HG02678 (cell line): Measurements from ENCODE around the gene HS2ST1.

ENCODE experiments used
- ATAC-seq: cut with Tn5 transposase; IDR thresholded peaks from one replicate; pipeline ENCODE4 v1.9.1; 2021; ENCODE audit warnings: mild to moderate bottlenecking, moderate library complexity; ENCODE audit not compliant: unreplicated experiment

HS2ST1 gene

DNA sequence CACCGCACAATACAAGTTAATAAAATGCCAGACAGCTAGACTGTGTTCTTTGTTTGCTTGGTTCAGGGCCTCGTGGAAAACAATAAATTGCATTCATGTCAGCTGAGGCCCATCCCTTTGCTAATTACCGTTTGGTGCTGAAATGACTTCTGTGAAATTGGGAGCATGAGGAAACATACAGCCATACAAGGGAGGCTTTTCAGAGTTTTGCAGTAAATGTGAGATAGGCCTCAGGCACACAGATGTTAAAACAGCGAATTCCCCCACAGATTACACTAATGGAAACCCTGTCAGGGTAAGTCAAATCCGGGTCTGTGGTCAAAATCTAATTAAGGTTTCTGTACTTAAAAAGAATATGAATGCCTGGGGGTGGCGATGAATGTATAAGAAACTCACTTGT, 240.7 kb downstream of the HS2ST1 start:
- no peak for ATAC-seq

DNA sequence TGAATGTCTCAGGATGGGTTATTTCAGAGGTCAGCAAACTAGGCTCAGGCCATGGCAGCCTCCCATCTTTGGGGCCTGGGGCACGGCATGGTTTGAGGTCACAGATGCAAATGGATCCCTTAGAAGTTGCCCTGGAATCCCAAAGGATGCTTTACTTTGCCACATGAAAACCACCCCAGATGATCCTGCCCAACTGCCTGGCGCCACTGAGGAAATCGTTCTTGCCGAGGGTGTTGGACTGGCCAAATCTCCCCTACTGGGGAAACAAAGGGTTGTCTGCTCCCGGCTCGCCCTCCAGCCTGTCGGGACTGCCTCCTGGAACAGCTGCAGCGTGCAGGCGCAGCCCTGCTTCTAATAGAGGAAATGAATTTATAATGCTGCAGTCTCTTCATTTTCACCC, 241.2 kb downstream of the HS2ST1 start:
- no peak for ATAC-seq

DNA sequence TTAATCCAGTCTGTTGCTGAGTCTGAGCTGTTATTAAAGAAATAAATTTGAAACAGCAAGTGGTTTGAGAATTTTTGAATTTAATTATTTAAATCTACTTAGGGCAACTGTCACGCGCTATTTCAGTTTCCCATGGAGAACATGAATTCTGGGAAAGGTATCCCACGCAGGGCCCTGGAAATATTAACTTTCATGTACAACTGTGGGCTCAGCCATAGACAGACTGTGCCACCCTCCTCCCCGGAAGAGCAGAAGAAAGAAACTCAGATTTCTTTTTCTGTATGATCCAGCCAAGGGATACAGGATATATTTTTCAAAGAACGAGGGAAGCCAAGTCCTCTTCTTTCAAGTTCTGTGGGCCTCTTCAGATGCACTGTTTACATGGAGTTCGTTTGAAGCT, 241.7 kb downstream of the HS2ST1 start:
- no peak for ATAC-seq

DNA sequence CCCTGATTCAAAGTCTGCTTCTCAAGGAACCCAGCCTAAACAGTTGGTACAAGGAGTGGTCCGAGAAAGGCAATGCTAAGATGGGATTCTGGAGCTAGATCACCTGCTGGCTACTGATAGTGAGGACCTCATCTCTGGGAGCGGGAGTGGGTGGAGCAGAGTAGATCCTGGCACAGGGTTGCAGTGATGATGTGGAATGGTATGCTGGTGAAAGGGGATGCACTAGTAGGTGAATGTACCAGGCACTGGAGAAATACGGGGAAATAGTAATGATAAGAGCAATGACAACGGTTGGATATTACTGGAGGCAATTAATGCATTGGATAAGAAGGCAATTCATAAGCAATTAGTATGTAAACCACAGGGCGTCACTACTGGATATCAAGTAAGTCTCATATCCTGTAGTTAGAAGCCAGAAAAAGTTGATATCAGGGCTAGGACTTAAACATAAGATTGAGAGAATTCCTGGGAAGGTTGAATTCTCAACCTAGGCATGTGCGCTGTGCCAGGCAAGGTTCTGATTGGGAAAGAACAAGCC, 245.0 kb downstream of the HS2ST1 start:
- ATAC-seq, result no peak
